IPS-18a (cell line): ENCODE measurements around the gene CDK5RAP2.

Experiments
- H3K27ac ChIP-seq: one replicate; pipeline ENCODE4 v1.5.1; 2013; ENCODE audit warnings: low read length
- H3K27me3 ChIP-seq: one replicate; pipeline ENCODE4 v1.6.1; 2013; ENCODE audit warnings: mild to moderate bottlenecking, low read length; ENCODE audit not compliant: control insufficient read depth, insufficient read depth
- H3K36me3 ChIP-seq: one replicate; pipeline ENCODE4 v1.6.1; 2013; ENCODE audit warnings: low read depth, low read length; ENCODE audit not compliant: control insufficient read depth
- H3K4me1 ChIP-seq: one replicate; pipeline ENCODE4 v1.6.1; 2013; ENCODE audit warnings: low read depth, low read length; ENCODE audit not compliant: control insufficient read depth
- H3K4me3 ChIP-seq: one replicate; pipeline ENCODE4 v1.5.1; 2013; ENCODE audit warnings: low read length
- H3K9ac ChIP-seq: one replicate; pipeline ENCODE4 v1.6.1; 2013; ENCODE audit warnings: mild to moderate bottlenecking, low read length, moderate library complexity
- H3K9me3 ChIP-seq: one replicate; pipeline ENCODE4 v1.6.1; 2013; ENCODE audit warnings: low read depth, low read length; ENCODE audit not compliant: control insufficient read depth

CDK5RAP2 gene

DNA sequence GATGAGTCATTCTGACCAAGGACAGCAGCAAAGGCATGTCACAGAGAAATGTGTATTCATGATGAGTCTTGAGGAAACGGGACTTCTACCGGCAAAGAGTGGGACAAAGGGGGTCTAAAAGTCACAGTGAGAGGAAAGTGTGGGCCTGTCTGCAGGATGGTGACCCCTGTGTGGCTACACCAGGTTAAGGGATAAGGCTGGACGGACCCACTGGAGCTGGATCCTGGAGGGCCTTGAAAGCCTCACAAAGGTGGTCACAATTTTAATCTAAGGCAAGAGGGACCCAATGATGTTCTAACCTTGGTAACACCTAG lies 176.5 kb downstream of the CDK5RAP2 start:
- Histone ChIP-seq H3K4me3 (no peak overlapping the region), H3K9me3 (no peaks in the 10 kb centered on the region), H3K27ac (no peak overlapping the region), H3K27me3 (no peaks in the 10 kb centered on the region), H3K4me1 (peaks cover 4% of the 10 kb centered on the region), H3K9ac (no peak overlapping the region), H3K36me3 (peaks cover 82% of the 10 kb centered on the region)

DNA sequence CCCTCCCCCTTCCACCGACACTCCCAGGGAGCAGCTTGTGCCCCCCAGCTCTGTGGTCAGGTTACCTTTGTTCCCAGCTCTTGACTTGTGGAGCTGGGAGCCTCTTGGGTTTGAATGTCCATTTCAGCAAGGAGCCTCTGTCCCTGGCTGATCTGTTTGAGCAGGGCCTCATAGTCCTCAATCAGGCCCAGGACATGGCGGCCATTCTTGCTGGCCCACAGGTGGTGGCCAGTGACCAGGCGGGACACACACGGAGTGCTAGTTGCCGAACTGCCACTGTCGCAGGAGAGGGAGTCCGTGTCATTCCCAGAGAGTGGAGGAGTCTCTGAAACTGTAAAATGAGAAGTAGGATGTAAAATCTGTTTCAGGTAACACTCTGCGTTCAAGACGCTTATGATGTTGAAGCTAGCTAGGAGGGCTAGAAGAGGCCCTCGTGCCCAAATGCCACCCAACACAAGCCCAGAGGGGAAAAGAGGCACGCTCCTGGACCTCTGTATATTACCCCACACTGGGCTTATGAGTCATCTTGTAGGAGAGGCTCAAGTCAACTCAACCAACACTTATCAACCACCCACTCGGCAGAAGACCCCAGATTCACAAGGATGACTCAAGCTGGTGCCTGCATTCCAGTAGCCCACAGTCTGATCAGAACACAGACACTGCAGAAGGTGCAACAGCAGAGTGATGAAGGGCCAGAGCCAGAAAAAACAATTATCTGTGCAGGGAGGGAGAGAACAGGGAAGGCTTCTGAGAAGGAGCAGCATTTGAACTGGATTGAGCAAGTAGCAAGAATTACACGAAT lies 177.0 kb downstream of the CDK5RAP2 start:
- Histone ChIP-seq H3K9ac (no peak overlapping the region), H3K36me3 (peaks cover 79% of the 10 kb centered on the region), H3K27me3 (no peaks in the 10 kb centered on the region), H3K9me3 (no peaks in the 10 kb centered on the region), H3K4me3 (no peak overlapping the region), H3K4me1 (peaks cover 4% of the 10 kb centered on the region), H3K27ac (no peak overlapping the region)

DNA sequence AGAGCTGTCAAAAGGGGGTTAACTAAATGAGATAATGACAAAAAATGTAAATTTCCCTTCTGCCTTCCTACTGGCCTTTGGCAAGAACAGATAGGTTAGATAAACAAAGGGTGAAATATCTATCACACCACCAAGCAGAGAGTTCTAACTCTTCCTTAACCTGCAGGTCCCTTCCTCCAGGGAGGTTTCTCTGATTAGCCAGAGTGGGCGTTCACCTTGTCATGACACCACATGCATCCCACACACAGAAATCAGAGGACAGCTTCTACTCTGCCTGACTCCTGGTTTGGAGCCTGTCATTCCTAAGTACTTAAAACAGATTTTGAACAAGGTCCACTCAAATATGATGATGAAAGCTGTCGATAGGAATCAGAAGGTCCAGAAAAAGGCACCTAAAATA lies 180.0 kb downstream of the CDK5RAP2 start:
- Histone ChIP-seq H3K9me3 (no peaks in the 10 kb centered on the region), H3K27me3 (no peaks in the 10 kb centered on the region), H3K4me3 (no peak overlapping the region), H3K4me1 (no peaks in the 10 kb centered on the region), H3K27ac (no peak overlapping the region), H3K36me3 (peaks cover 73% of the 10 kb centered on the region), H3K9ac (no peak overlapping the region)

DNA sequence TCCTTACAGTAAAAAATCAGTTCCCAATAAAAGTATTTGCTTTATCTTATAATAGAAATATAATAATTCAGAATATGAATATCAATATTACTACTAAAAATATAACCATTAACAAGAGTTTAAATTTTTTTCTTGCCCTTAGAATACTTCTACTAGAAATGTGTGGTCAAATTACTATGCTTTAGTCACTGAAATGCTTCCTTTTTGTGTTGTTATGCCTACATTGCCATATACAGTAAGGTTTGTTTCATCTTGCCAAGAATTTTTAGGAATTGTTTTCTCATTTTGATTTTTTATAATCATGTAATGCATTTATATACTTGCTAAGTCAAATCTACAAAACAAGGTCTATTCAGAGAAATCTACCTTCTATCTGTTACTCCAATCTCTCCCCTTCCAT lies 181.7 kb downstream of the CDK5RAP2 start:
- H3K9me3 ChIP-seq, result no peaks in the 10 kb centered on the region
- no peak overlapping the region for H3K9ac ChIP-seq
- H3K4me1 ChIP-seq, result no peaks in the 10 kb centered on the region
- H3K27ac ChIP-seq, result no peak overlapping the region
- peaks cover 71% of the 10 kb centered on the region for H3K36me3 ChIP-seq
- H3K27me3 ChIP-seq, result no peaks in the 10 kb centered on the region
- no peak overlapping the region for H3K4me3 ChIP-seq

DNA sequence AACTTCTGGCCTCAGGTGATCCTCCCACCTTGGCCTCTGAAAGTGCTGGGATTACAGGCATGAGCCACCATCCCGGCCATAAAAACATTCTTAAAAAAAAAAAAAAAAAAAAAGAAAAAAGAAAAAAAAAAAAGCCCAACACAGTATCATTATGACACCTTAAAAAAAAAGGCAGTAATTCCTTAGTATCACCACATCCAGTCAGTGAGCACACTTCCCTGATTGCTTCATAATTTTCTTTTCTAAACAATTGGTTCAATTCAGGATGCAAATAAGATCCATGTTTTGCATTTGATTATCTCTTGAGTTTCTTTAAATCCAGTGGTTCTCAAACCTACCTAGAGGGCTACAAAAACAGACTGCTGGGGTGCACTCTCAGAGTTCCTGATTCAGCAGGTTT lies 182.5 kb downstream of the CDK5RAP2 start:
- Histone ChIP-seq H3K27ac (no peak overlapping the region), H3K9ac (no peak overlapping the region), H3K4me1 (no peaks in the 10 kb centered on the region)

DNA sequence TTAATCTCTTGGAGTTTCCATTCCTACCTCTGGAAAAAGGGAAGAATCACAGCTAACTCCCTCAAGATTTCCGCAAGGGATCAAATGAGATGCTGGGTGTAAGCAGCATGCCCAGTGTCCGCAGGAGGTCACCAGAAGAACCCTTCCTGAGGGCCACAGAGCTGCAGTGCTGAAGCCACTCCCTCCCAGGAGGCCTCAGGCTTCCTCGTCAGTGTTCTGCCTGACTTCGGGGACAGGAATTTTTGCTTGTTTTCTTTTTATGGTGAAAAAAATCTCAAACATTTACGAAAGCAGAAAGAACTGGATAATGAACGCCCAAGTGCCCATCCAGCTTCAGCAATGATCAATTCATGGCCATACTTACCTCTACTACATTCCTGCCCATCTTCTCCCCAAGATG lies 183.0 kb downstream of the CDK5RAP2 start:
- H3K36me3 ChIP-seq, result peaks cover 73% of the 10 kb centered on the region
- H3K27ac ChIP-seq, result no peak overlapping the region
- no peak overlapping the region for H3K4me3 ChIP-seq
- H3K27me3 ChIP-seq, result no peaks in the 10 kb centered on the region
- H3K9ac ChIP-seq, result no peak overlapping the region
- no peaks in the 10 kb centered on the region for H3K4me1 ChIP-seq
- no peaks in the 10 kb centered on the region for H3K9me3 ChIP-seq

More for the DNA sequence above, 182.5 kb downstream of the CDK5RAP2 start:
- Histone ChIP-seq H3K9me3 (no peaks in the 10 kb centered on the region), H3K36me3 (peaks cover 70% of the 10 kb centered on the region), H3K4me3 (no peak overlapping the region), H3K27me3 (no peaks in the 10 kb centered on the region)

DNA sequence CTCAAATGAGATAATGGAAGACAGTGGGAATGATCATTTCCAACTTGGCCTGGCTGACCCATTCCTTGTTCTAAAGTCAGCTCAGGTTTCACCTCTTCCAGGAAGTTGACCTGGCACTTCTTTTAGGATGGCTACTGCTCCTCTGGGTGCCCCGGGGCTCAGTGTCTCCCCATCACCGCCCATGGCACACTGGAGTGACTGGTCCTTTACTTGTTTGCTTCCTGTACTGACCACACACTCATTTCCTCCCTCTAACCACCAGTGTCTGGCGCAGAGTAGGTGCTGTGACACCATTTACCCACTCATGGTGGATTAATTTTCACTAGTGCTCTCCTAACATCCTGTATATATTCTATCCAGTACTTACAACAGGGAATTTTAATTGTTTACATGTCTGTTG lies 183.5 kb downstream of the CDK5RAP2 start:
- Histone ChIP-seq H3K27me3 (no peaks in the 10 kb centered on the region), H3K27ac (no peak overlapping the region), H3K4me1 (no peaks in the 10 kb centered on the region), H3K36me3 (peaks cover 78% of the 10 kb centered on the region), H3K4me3 (no peak overlapping the region), H3K9me3 (no peaks in the 10 kb centered on the region), H3K9ac (no peak overlapping the region)

DNA sequence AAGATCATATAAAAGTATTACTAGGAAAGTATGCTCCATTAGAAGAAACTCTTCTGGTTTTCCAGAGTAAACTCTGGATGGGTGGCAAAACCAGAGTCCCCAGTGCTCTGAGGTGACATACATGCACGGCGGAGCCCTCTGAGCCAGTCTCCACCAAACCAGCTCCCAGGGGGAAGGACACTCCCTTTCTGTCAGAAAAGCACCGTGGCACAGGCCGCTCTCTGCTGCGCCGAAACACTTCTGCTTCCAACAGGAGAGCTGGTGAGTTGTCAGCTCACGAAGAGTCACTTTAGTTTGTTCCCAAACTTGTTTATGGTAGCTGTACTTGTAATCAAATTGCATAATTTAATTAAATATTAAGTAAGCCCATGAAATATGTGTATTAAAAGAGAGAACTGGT lies 184.6 kb downstream of the CDK5RAP2 start:
- Histone ChIP-seq H3K36me3 (peaks cover 78% of the 10 kb centered on the region), H3K27ac (no peak overlapping the region), H3K27me3 (no peaks in the 10 kb centered on the region), H3K9me3 (no peaks in the 10 kb centered on the region), H3K9ac (no peak overlapping the region), H3K4me1 (no peaks in the 10 kb centered on the region), H3K4me3 (no peak overlapping the region)

DNA sequence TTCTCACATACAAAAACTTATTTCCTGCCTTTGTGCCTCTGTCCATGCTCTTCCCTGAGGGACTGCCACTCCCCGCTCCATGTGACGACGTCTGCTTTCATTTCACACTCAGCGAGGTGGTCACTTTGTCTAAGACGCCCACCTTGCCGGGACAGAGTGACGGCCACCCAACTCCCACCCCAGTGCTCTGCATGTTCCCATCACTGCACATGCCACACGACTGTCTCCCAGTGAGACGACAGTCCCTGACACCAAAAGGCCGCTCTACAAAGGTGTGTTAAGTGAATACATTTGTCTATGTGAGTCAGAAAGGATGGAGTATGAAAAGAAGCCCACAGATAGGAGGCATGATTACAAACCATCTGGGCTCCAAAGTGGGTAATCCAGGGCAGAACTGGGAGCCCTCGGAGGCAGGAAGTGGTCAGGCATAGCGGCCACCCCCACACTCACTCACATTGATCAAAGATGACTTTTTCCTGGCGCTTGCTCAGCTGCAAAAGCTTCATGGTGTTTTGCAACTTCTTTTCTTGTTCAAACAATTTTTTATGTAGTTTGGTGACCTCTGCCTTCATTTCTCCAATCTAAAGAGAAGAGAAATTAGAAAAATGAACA lies 185.8 kb downstream of the CDK5RAP2 start:
- H3K4me3 ChIP-seq, result no peak overlapping the region
- H3K4me1 ChIP-seq, result no peaks in the 10 kb centered on the region
- no peaks in the 10 kb centered on the region for H3K27me3 ChIP-seq
- peaks cover 77% of the 10 kb centered on the region for H3K36me3 ChIP-seq
- no peak overlapping the region for H3K27ac ChIP-seq
- no peak overlapping the region for H3K9ac ChIP-seq
- no peaks in the 10 kb centered on the region for H3K9me3 ChIP-seq

DNA sequence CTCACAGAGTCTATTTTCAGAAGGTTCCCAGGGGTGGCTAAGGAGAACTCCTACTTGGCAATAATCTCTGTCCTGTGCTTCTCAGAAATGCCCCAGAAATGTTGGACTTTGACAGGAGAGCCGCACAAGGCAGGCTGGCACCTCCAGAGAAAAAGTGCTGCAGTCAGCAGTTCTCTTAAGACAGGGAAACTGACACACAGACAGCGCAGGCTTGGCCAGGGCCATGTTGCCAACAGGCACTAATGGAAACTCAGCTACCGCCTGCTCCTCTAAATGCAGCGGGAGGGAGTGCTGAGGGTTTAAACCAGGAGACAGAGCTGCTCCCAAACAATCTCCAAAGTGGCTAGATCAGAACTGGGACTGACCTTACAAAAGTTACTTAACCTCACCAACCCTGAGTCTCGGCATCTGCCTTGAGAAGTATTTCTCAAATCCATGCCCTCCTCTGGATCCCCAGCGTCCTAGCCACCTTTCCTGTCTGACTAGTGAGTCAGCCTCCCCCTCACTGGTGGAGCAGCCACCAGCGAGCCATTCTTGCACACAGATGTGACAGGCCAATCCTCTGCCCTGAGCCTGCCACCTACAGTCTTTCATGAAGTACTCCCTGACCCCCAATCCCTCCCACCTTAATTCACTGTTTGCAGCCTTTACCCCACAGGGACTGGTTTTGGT lies 186.4 kb downstream of the CDK5RAP2 start:
- Histone ChIP-seq H3K4me3 (no peak overlapping the region), H3K36me3 (peaks cover 77% of the 10 kb centered on the region), H3K9me3 (no peaks in the 10 kb centered on the region), H3K27me3 (no peaks in the 10 kb centered on the region), H3K4me1 (no peaks in the 10 kb centered on the region), H3K9ac (no peak overlapping the region), H3K27ac (no peak overlapping the region)

DNA sequence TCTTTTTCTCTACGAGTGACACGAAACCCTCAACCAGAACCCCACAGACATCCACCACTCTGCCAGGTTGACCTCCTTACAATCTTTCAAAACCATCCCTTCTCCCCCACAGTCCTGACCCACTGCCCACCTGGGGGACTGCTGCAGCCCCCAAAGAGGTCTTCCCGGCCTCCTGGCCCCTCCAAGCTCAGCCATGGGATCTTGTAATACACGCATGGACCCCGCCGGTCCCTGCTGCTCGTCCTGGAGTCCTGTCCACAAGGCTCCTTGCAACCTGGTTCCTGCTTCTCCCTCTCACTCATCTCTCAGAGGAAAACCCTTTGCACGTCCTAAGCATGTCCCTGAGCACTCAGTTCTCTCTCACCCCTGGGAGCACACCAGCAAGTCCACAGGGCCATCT lies 187.3 kb downstream of the CDK5RAP2 start:
- H3K9me3 ChIP-seq, result no peaks in the 10 kb centered on the region
- H3K9ac ChIP-seq, result no peak overlapping the region
- no peaks in the 10 kb centered on the region for H3K27me3 ChIP-seq
- no peaks in the 10 kb centered on the region for H3K4me1 ChIP-seq
- H3K27ac ChIP-seq, result no peak overlapping the region
- H3K4me3 ChIP-seq, result no peak overlapping the region
- peaks cover 74% of the 10 kb centered on the region for H3K36me3 ChIP-seq

DNA sequence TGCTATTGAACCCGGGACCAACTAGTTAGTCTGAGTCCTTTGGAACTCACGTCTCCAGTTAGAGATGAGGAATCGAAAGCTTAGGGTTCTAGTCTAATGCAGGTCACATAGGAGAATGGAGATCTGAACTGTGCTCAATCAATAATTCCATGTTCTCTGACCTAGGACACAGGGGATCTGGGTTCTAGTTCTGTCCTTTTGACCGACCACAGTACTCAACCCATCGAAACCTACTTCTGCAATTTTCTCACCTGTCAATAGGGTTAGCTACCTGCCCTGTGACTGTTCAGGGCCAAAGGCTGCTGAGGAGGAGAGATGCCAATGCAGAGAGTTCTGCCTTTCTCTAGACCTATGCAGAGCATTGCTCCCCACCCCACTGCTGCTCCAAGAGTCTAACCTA lies 187.7 kb downstream of the CDK5RAP2 start:
- H3K4me3 ChIP-seq, result no peak overlapping the region
- H3K4me1 ChIP-seq, result no peaks in the 10 kb centered on the region
- H3K9ac ChIP-seq, result no peak overlapping the region
- no peak overlapping the region for H3K27ac ChIP-seq
- no peaks in the 10 kb centered on the region for H3K9me3 ChIP-seq
- H3K27me3 ChIP-seq, result no peaks in the 10 kb centered on the region
- peaks cover 74% of the 10 kb centered on the region for H3K36me3 ChIP-seq
